Panc1 (cell line): ENCODE results near the gene GRM2. TPM values are rescaled to one million over a fixed set of nuclear protein-coding genes. Genes with fewer than 3 reads are reported as not detected.

Experiments used
- ATAC-seq: fragments of 200-7000 bp; cut with Tn5 transposase; 2 replicates; pipeline ENCODE4 v1.9.1; 2020; ENCODE audit warnings: mild to moderate bottlenecking, moderate library complexity
- BruUV-seq: library from RNA; stranded (reverse); fragments of 400-500 nt; replicated peaks from 2 replicates; lab custom pipeline; 2021; lab: Mats Ljungman, UMichigan
- CTCF ChIA-PET: fragments of 300-600 bp; sonication (Branson Sonifier 250); formaldehyde crosslinking; loops from one replicate; lab custom pipeline; 2022; ENCODE audit warnings: antibody characterized with exemption; lab: Charles Lee
- POLR2A ChIA-PET: fragments of 300-600 bp; sonication (Branson Sonifier 250); formaldehyde crosslinking; loops from one replicate; lab custom pipeline; 2022; ENCODE audit warnings: antibody characterized with exemption; lab: Charles Lee
- DNase-seq: peaks from one replicate; pipeline ENCODE4 v3.0.0-alpha.2; 2010; ENCODE audit warnings: low read depth, low spot score
- H3K27ac ChIP-seq: 2 replicates; pipeline ENCODE4 v1.5.1; 2011; ENCODE audit warnings: mild to moderate bottlenecking, low read length, inconsistent platforms
- H3K27me3 ChIP-seq: fragments of 200-500 bp; sonication (Bioruptor generic); 2 replicates; pipeline ENCODE4 v1.6.0; 2014; ENCODE audit warnings: low read length, inconsistent platforms; ENCODE audit not compliant: control insufficient read depth, insufficient read depth
- H3K36me3 ChIP-seq: fragments of 200-500 bp; sonication (Bioruptor generic); 2 replicates; pipeline ENCODE4 v1.5.1; 2014; ENCODE audit warnings: inconsistent platforms, mild to moderate bottlenecking, low read length, moderate library complexity; ENCODE audit not compliant: control insufficient read depth, insufficient read depth
- H3K4me1 ChIP-seq: 2 replicates; pipeline ENCODE4 v1.5.1; 2011; ENCODE audit warnings: inconsistent platforms, mild to moderate bottlenecking, low read length, moderate library complexity; ENCODE audit not compliant: control insufficient read depth, insufficient read depth
- H3K4me3 ChIP-seq, 2 experiments: 2 replicates each; pipeline ENCODE4 v1.5.1; 2011 to 2012; ENCODE audit warnings: low read depth in 2 of 2, low read length in 2 of 2, mild to moderate bottlenecking in 2 of 2, inconsistent platforms in 1 of 2, moderate library complexity in 1 of 2
- H3K9me3 ChIP-seq: fragments of 200-500 bp; sonication (Bioruptor generic); 2 replicates; pipeline ENCODE4 v1.5.1; 2014; ENCODE audit warnings: low read depth, mild to moderate bottlenecking, inconsistent platforms, low read length, moderate library complexity; ENCODE audit not compliant: control insufficient read depth, insufficient read depth
- CTCF ChIP-seq: fragments of 450-650 bp; IDR thresholded peaks from 2 replicates; pipeline ENCODE4 v1.5.1; 2017; ENCODE audit warnings: mild to moderate bottlenecking
- POLR2AphosphoS5 ChIP-seq: IDR thresholded peaks from 2 replicates; pipeline ENCODE4 v1.6.1; 2012; ENCODE audit warnings: mild to moderate bottlenecking, low read depth, low read length, moderate library complexity
- REST ChIP-seq, 2 experiments: IDR thresholded peaks; 2 replicates each; pipeline ENCODE4 v1.6.1; 2011 to 2012; ENCODE audit warnings: low read depth in 2 of 2, control low read depth in 1 of 2, low read length in 1 of 2, mild to moderate bottlenecking in 1 of 2, moderate library complexity in 1 of 2; ENCODE audit not compliant: insufficient read depth in 1 of 2
- SIN3A ChIP-seq: IDR thresholded peaks from 2 replicates; pipeline ENCODE4 v1.6.1; 2012; ENCODE audit warnings: low read depth, mild to moderate bottlenecking, low read length, moderate library complexity, borderline replicate concordance; ENCODE audit not compliant: insufficient read depth
- TCF7L2 ChIP-seq: IDR thresholded peaks from 2 replicates; pipeline ENCODE4 v1.6.1; 2011; ENCODE audit warnings: mild to moderate bottlenecking, low read depth, low read length, inconsistent platforms
- in situ Hi-C: cut with HindIII; loops from 2 replicates; pipeline ENCODE4 v1.10.0; 2016; ENCODE audit warnings: low sequenced_read_pairs, low pct_unique_long_range_greater_than_20kb
- intact Hi-C: fragments of 100-400 bp; cut with micrococcal nuclease; formaldehyde crosslinking; loops from one replicate; pipeline ENCODE4 v1.10.0; 2022; ENCODE audit not compliant: unreplicated experiment
- total RNA-seq: library from RNA; stranded (reverse); gene quantifications from one replicate; pipeline ENCODE4 v1.2.1, GENCODE V29; 2021; ENCODE audit not compliant: unreplicated experiment

Gene GRM2
- total RNA-seq, 1 experiment from 2014 or later: 0.21 TPM

GRCh38 chr3:51727500-51727899 lies 20.6 kb downstream of the GRM2 start:
- DNase-seq: no peak
- TF ChIP-seq CTCF (no peak), SIN3A (no peak), POLR2AphosphoS5 (no peak), REST (IDR thresholded peaks at IDR 0.05; ENCODE audit: insufficient read depth in 1 of 2, low read depth in 2 of 2, low read length in 1 of 2) (no peak), TCF7L2 (no peak)
- ChIA-PET POLR2A (no interaction called here), CTCF (no interaction called here)
- Histone ChIP-seq H3K27me3 (no peaks in the 10 kb centered on the region; the same call in none of the 2 replicates), H3K4me3 (no peak overlapping the region), H3K9me3 (no peaks in the 10 kb centered on the region), H3K36me3 (no peaks in the 10 kb centered on the region), H3K4me1 (no peaks in the 10 kb centered on the region), H3K27ac (no peak overlapping the region)
- no TSS peak for BruUV-seq
- intact Hi-C loops (no loop called here), in situ Hi-C loops (no loop called here)
- ATAC-seq: no peak

DNA sequence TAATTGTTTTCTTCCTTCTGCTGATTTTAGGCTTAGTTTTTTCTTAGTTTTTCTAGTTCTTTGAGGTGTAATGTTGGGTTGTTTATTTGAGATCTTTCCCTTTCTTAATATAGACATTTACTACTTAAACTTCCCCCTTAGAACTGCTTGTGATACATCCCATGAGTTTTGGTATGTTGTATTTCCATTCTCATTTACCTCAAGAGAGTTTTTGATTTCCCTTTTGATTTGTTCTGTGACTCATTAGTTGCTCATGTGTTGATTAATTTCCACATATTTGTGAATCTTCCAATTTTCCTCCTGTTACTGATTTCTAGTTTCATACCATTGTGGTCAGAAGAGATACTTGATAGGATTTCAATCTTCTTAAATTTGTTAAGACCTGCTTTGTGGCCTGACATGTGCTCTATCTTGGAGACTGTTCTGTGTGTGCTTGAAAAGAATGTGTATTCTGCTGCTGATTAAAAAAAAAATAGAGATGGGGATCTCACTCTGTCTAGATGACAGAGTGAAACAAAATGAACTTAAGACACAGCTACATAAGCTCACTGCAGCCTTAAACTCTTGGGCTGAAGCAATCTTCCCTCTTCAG lies 22.3 kb downstream of the GRM2 start:
- in situ Hi-C loops: no loop called here
- Histone ChIP-seq H3K9me3 (no peaks in the 10 kb centered on the region), H3K27ac (no peak overlapping the region), H3K36me3 (no peaks in the 10 kb centered on the region), H3K4me1 (no peaks in the 10 kb centered on the region), H3K4me3 (no peak overlapping the region), H3K27me3 (no peaks in the 10 kb centered on the region; the same call in none of the 2 replicates)
- POLR2A ChIA-PET: interaction anchor here (0.5 kb wide), 1 partner anchor 153 kb away, joined by 3 read pairs; no protein-coding TSS in a partner anchor
- BruUV-seq: no TSS peak
- DNase-seq (no peak), ATAC-seq (no peak)
- CTCF ChIA-PET: no interaction called here
- intact Hi-C loops: no loop called here
- no peak for TF ChIP-seq SIN3A
- TF ChIP-seq CTCF: no peak
- TF ChIP-seq POLR2AphosphoS5: no peak
- no peak for TF ChIP-seq TCF7L2
- no peak for TF ChIP-seq REST (IDR thresholded peaks at IDR 0.05; ENCODE audit: insufficient read depth in 1 of 2, low read depth in 2 of 2, low read length in 1 of 2)
